OCI-LY1 (cell line): ENCODE data around the gene IRF2BP2.

Experiments
- EZH2 ChIP-seq: fragments of 200-600 bp; sonication (generic), shearing (Covaris generic); IDR thresholded peaks from 2 replicates; pipeline ENCODE4 v1.8.0; 2017; ENCODE audit warnings: borderline replicate concordance, mixed run types, mild to moderate bottlenecking, antibody characterized with exemption, low read length, moderate library complexity, mixed read lengths
- TF ChIP-seq, protein P1 (sequence below): fragments of 200-600 bp; sonication (generic), shearing (Covaris generic); IDR thresholded peaks from 2 replicates; pipeline ENCODE4 v1.5.1; 2017; ENCODE audit warnings: mild to moderate bottlenecking, antibody characterized with exemption, low read length, moderate library complexity, mixed read lengths

DNA sequence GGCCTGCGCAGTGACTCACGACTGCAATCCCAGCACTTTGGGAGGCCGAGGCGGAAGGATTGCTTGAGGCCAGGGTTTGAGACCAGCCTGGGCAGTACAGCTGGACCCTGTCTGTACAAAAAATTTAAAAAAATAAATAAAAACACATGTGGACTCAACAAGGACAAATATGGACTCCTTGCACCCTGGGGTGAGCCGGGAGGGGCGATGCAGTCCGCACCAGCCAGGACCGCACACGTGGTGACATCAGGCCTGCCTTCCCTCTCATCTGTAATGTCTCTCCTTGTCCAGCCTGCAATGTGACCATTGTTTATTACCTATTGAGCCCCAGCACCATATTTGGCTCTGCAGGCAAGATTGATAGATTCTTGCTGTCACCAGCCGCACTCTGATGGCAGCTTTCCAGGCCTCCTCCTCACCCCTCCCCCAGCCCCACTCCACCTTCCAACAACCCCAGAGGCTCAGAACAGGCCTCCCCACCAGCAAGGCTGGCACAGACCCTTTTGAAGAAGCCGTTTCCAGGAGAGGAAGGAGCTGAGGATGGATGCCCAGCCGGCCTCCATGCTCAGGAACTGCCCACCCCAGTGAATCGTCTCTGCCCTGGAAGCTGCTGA, 55.2 kb downstream of the IRF2BP2 start:
- TF ChIP-seq, protein P1, sequence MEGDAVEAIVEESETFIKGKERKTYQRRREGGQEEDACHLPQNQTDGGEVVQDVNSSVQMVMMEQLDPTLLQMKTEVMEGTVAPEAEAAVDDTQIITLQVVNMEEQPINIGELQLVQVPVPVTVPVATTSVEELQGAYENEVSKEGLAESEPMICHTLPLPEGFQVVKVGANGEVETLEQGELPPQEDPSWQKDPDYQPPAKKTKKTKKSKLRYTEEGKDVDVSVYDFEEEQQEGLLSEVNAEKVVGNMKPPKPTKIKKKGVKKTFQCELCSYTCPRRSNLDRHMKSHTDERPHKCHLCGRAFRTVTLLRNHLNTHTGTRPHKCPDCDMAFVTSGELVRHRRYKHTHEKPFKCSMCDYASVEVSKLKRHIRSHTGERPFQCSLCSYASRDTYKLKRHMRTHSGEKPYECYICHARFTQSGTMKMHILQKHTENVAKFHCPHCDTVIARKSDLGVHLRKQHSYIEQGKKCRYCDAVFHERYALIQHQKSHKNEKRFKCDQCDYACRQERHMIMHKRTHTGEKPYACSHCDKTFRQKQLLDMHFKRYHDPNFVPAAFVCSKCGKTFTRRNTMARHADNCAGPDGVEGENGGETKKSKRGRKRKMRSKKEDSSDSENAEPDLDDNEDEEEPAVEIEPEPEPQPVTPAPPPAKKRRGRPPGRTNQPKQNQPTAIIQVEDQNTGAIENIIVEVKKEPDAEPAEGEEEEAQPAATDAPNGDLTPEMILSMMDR, result no peak
- TF ChIP-seq EZH2, result no peak
